Endothelial cell (in vitro differentiated cells): ENCODE data around the gene SPHKAP. TPM values are rescaled to one million over a fixed set of nuclear protein-coding genes. Genes with fewer than 3 reads are reported as not detected.

Experiments
- DNase-seq: peaks from one replicate; pipeline ENCODE4 v3.0.0; 2021; ENCODE audit warnings: low spot score
- H3K27ac Mint-ChIP-seq: one replicate; pipeline ENCODE4 v1.8.0; 2021; ENCODE audit warnings: mixed read lengths, inconsistent platforms; ENCODE audit not compliant: unreplicated experiment
- H3K27me3 Mint-ChIP-seq: one replicate; pipeline ENCODE4 v1.8.0; 2021; ENCODE audit warnings: mild to moderate bottlenecking, moderate library complexity, mixed read lengths, inconsistent platforms; ENCODE audit not compliant: unreplicated experiment
- H3K36me3 Mint-ChIP-seq: one replicate; pipeline ENCODE4 v1.8.0; 2021; ENCODE audit warnings: mild to moderate bottlenecking, low read depth, mixed read lengths, inconsistent platforms; ENCODE audit not compliant: unreplicated experiment
- H3K4me1 Mint-ChIP-seq: one replicate; pipeline ENCODE4 v1.8.0; 2021; ENCODE audit warnings: mild to moderate bottlenecking, mixed read lengths, inconsistent platforms; ENCODE audit not compliant: unreplicated experiment
- H3K4me3 Mint-ChIP-seq: one replicate; pipeline ENCODE4 v1.8.0; 2021; ENCODE audit warnings: mild to moderate bottlenecking, mixed read lengths, inconsistent platforms; ENCODE audit not compliant: unreplicated experiment
- H3K9me3 Mint-ChIP-seq: one replicate; pipeline ENCODE4 v1.8.0; 2021; ENCODE audit warnings: mixed read lengths, inconsistent platforms; ENCODE audit not compliant: unreplicated experiment
- CTCF ChIP-seq: fragments of 200-600 bp; sonication (generic); IDR thresholded peaks from one replicate; pipeline ENCODE4 v1.5.0; 2021; ENCODE audit warnings: antibody characterized with exemption; ENCODE audit not compliant: unreplicated experiment
- total RNA-seq: library from RNA; stranded (reverse); fragmentation: NEBNext Ultra II Directional; extraction: Animal tissue kit (Norgen Biotek cat#: 25700); gene quantifications from one replicate; pipeline ENCODE4 v1.2.1, GENCODE V29; 2021; ENCODE audit not compliant: unreplicated experiment

The SPHKAP gene
- total RNA-seq, 1 donor from 2014 or later = 0.05 TPM

GRCh38 chr2:227973241-227973640 lies 208.2 kb downstream of the SPHKAP start:
- H3K27ac Mint-ChIP-seq = no peak overlapping the region
- no peak for TF ChIP-seq CTCF
- no peak overlapping the region for H3K4me3 Mint-ChIP-seq
- no peaks in the 10 kb centered on the region for H3K36me3 Mint-ChIP-seq
- no peak for DNase-seq
- no peaks in the 10 kb centered on the region for H3K9me3 Mint-ChIP-seq
- peaks cover 2% of the 10 kb centered on the region for H3K27me3 Mint-ChIP-seq
- no peaks in the 10 kb centered on the region for H3K4me1 Mint-ChIP-seq

GRCh38 chr2:227971619-227972230 lies 209.8 kb downstream of the SPHKAP start:
- no peak overlapping the region for H3K27ac Mint-ChIP-seq
- no peaks in the 10 kb centered on the region for H3K9me3 Mint-ChIP-seq
- no peak for DNase-seq
- no peaks in the 10 kb centered on the region for H3K36me3 Mint-ChIP-seq
- H3K4me1 Mint-ChIP-seq = no peaks in the 10 kb centered on the region
- no peaks in the 10 kb centered on the region for H3K27me3 Mint-ChIP-seq
- H3K4me3 Mint-ChIP-seq = no peak overlapping the region
- TF ChIP-seq CTCF = no peak

- TF ChIP-seq CTCF = no peak
- H3K27me3 Mint-ChIP-seq = peaks cover 1% of the 10 kb centered on the region
- H3K4me1 Mint-ChIP-seq = no peaks in the 10 kb centered on the region
- DNase-seq = no peak
- H3K27ac Mint-ChIP-seq = no peak overlapping the region
- no peaks in the 10 kb centered on the region for H3K9me3 Mint-ChIP-seq
- no peak overlapping the region for H3K4me3 Mint-ChIP-seq
- H3K36me3 Mint-ChIP-seq = no peaks in the 10 kb centered on the region
Observed at GRCh38 chr2:227960317-227960716, 221.2 kb downstream of the SPHKAP start.

GRCh38 chr2:227942965-227943364 lies 238.5 kb downstream of the SPHKAP start:
- H3K27ac Mint-ChIP-seq = no peak overlapping the region
- no peak for TF ChIP-seq CTCF
- H3K4me1 Mint-ChIP-seq = peaks cover 6% of the 10 kb centered on the region
- no peaks in the 10 kb centered on the region for H3K36me3 Mint-ChIP-seq
- DNase-seq = no peak
- H3K27me3 Mint-ChIP-seq = peaks cover 1% of the 10 kb centered on the region
- H3K4me3 Mint-ChIP-seq = no peak overlapping the region
- H3K9me3 Mint-ChIP-seq = no peaks in the 10 kb centered on the region

- no peak for DNase-seq
- Mint-ChIP-seq H3K9me3 (no peaks in the 10 kb centered on the region), H3K4me1 (peaks cover 11% of the 10 kb centered on the region), H3K27me3 (peaks cover 4% of the 10 kb centered on the region), H3K36me3 (no peaks in the 10 kb centered on the region), H3K27ac (no peak overlapping the region), H3K4me3 (no peak overlapping the region)
- TF ChIP-seq CTCF = no peak
Observed at GRCh38 chr2:227942021-227942420, 239.5 kb downstream of the SPHKAP start.
